Endothelial cell of umbilical vein (primary cell): Measurements from ENCODE around the gene NSMCE1. TPM values are rescaled to one million over a fixed set of nuclear protein-coding genes. Genes with fewer than 3 reads are reported as not detected.

Experiments used
- BruUV-seq: library from RNA; stranded (reverse); fragments of 400-500 nt; replicated peaks from 2 replicates; lab custom pipeline; 2021; lab: Mats Ljungman, UMichigan
- CTCF ChIA-PET: fragments of 300-600, 350-600 bp; sonication (Branson Sonifier 250); formaldehyde crosslinking; loops from one replicate; lab custom pipeline; 2021; ENCODE audit warnings: antibody characterized with exemption, inconsistent platforms; lab: Charles Lee
- POLR2A ChIA-PET: fragments of 300-600, 350-600 bp; sonication (Branson Sonifier 250); formaldehyde crosslinking; loops from one replicate; lab custom pipeline; 2021; ENCODE audit warnings: antibody characterized with exemption, inconsistent platforms; lab: Charles Lee
- DNase-seq: peaks from one replicate; pipeline ENCODE4 v3.0.0-alpha.2; 2011; ENCODE audit warnings: low read depth, low spot score
- FAIRE-seq: peaks from 2 replicates; lab custom pipeline; 2011; peaks lifted over from hg19 to GRCh38; lab: Jason Lieb, UNC
- H2AFZ ChIP-seq: 2 replicates; pipeline ENCODE4 v1.6.0; 2012; ENCODE audit warnings: low read depth, low read length, control low read depth, inconsistent platforms
- H3K27ac ChIP-seq: 2 replicates; pipeline ENCODE4 v1.5.1; 2011; ENCODE audit warnings: low read depth, mild to moderate bottlenecking, control low read depth, low read length, moderate library complexity; ENCODE audit not compliant: insufficient read depth
- H3K27me3 ChIP-seq, 2 experiments: 2 replicates each; pipeline versions ENCODE4 v1.6.0 to v1.6.1; 2011; ENCODE audit warnings: low read length in 2 of 2, mixed read lengths in 1 of 2; ENCODE audit not compliant: control insufficient read depth in 2 of 2, insufficient read depth in 2 of 2
- H3K36me3 ChIP-seq, 2 experiments: 2 replicates in 1 of 2; 3 replicates in 1 of 2; pipeline ENCODE4 v1.5.1; 2011; ENCODE audit warnings: low read length in 2 of 2, mild to moderate bottlenecking in 1 of 2, moderate library complexity in 1 of 2; ENCODE audit not compliant: control insufficient read depth in 2 of 2, insufficient read depth in 2 of 2; ENCODE audit errors: extremely low read depth in 1 of 2
- H3K4me1 ChIP-seq: 3 replicates; pipeline ENCODE4 v1.5.1; 2011; ENCODE audit warnings: mild to moderate bottlenecking, low read length; ENCODE audit not compliant: control insufficient read depth, insufficient read depth; ENCODE audit errors: extremely low read depth
- H3K4me2 ChIP-seq: 2 replicates; pipeline ENCODE4 v1.6.1; 2011; ENCODE audit warnings: low read length, control low read depth, mixed read lengths; ENCODE audit not compliant: insufficient read depth
- H3K4me3 ChIP-seq, 3 experiments: fragments of 200-600 bp in 1 of 3; sonication (generic), shearing (Covaris generic) in 1 of 3; replicated peaks in 1 of 3; 2 replicates each; pipeline ENCODE4 v1.5.1; 2011 to 2016; ENCODE audit warnings: control low read depth in 3 of 3, low read length in 3 of 3, mild to moderate bottlenecking in 2 of 3, inconsistent platforms in 1 of 3, low read depth in 1 of 3, moderate library complexity in 1 of 3; ENCODE audit not compliant: insufficient read depth in 1 of 3
- H3K79me2 ChIP-seq: 2 replicates; pipeline ENCODE4 v1.6.0; 2012; ENCODE audit warnings: low read length, inconsistent platforms; ENCODE audit not compliant: control insufficient read depth, insufficient read depth
- H3K9ac ChIP-seq: replicated peaks from 2 replicates; pipeline ENCODE3; 2011; ENCODE audit warnings: low read length, control low read depth; ENCODE audit not compliant: insufficient read depth; ENCODE audit errors: extremely low read depth
- H3K9me1 ChIP-seq: replicated peaks from 3 replicates; pipeline ENCODE4 v1.6.0; 2011; ENCODE audit warnings: mild to moderate bottlenecking, low read length; ENCODE audit not compliant: control insufficient read depth, insufficient read depth; ENCODE audit errors: extremely low read depth
- H3K9me3 ChIP-seq: replicated peaks from 2 replicates; pipeline ENCODE4 v1.5.1; 2012; ENCODE audit warnings: low read length, inconsistent platforms; ENCODE audit not compliant: control insufficient read depth, insufficient read depth
- H4K20me1 ChIP-seq: replicated peaks from 2 replicates; pipeline ENCODE3; 2011; ENCODE audit warnings: mild to moderate bottlenecking, low read length; ENCODE audit not compliant: control insufficient read depth, insufficient read depth; ENCODE audit errors: extremely low read depth
- CTCF ChIP-seq, 2 donors: IDR thresholded peaks; 1 replicate in 1 of 2; 2 replicates in 1 of 2; pipeline ENCODE4 v1.5.1; 2011; ENCODE audit warnings: low read length in 2 of 2, mild to moderate bottlenecking in 2 of 2, moderate library complexity in 2 of 2, control low read depth in 1 of 2, inconsistent platforms in 1 of 2, low read depth in 1 of 2; ENCODE audit not compliant: insufficient read depth in 1 of 2; ENCODE audit errors: extremely low read depth in 1 of 2
- EZH2 ChIP-seq: IDR thresholded peaks from 2 replicates; pipeline ENCODE4 v1.6.1; 2012; ENCODE audit warnings: borderline replicate concordance, low read depth, mild to moderate bottlenecking, moderate library complexity, low read length, inconsistent platforms; ENCODE audit not compliant: severe bottlenecking
- FOS ChIP-seq: IDR thresholded peaks from 2 replicates; pipeline ENCODE4 v1.6.1; 2011; ENCODE audit warnings: mild to moderate bottlenecking, low read length, moderate library complexity, borderline replicate concordance; ENCODE audit not compliant: insufficient read depth
- GATA2 ChIP-seq: IDR thresholded peaks from 2 replicates; pipeline ENCODE4 v1.7.0; 2011; ENCODE audit warnings: low read depth, mild to moderate bottlenecking, moderate library complexity, mixed read lengths, low read length; ENCODE audit not compliant: insufficient read length, insufficient read depth
- JUN ChIP-seq: IDR thresholded peaks from 2 replicates; pipeline ENCODE4 v1.6.1; 2011; ENCODE audit warnings: borderline replicate concordance, low read depth; ENCODE audit not compliant: insufficient read length, insufficient read depth
- MYC ChIP-seq: IDR thresholded peaks from one replicate; pipeline ENCODE4 v1.6.1; 2011; ENCODE audit warnings: mild to moderate bottlenecking, low read depth, low read length
- POLR2A ChIP-seq: IDR thresholded peaks from 2 replicates; pipeline ENCODE4 v1.6.1; 2012; ENCODE audit warnings: low read depth, mild to moderate bottlenecking, control low read depth, low read length
- POLR2AphosphoS5 ChIP-seq: IDR thresholded peaks from 2 replicates; pipeline ENCODE4 v1.6.1; 2012; ENCODE audit warnings: low read depth, mild to moderate bottlenecking, control low read depth, low read length, moderate library complexity; ENCODE audit not compliant: insufficient read depth
- dilution Hi-C: fragments of 300-500 bp; cut with MboI; formaldehyde crosslinking; loops from one replicate; pipeline ENCODE4 v1.15.0; 2019; ENCODE audit warnings: low sequenced_read_pairs; ENCODE audit not compliant: extremely low pct_ligation_motif_present
- intact Hi-C: fragments of 100-400 bp; cut with micrococcal nuclease; formaldehyde crosslinking; loops from one replicate; pipeline ENCODE4 v1.10.0; 2022
- polyA plus RNA-seq, 4 experiments: library from polyadenylated mRNA; depleted of rRNA in 3 of 4; stranded (reverse) in 3 of 4; unstranded in 1 of 4; fragments of >200 nt; gene quantifications; 2 replicates each; pipeline versions ENCODE4 v1.2.1 to v1.2.3, GENCODE V29; 2011 to 2012; ENCODE audit warnings: missing spikeins in 1 of 4
- total RNA-seq: library from RNA; stranded (reverse); gene quantifications from 2 replicates; pipeline ENCODE4 v1.2.3, GENCODE V29; 2021
- TF ChIP-seq, protein P1 (sequence below): IDR thresholded peaks from 2 replicates; pipeline ENCODE4 v1.6.1; 2011; ENCODE audit not compliant: insufficient read depth, insufficient read length

NSMCE1 gene
- total and polyA plus RNA-seq, 2 donors (not counting 3 experiments of a cell fraction or from before 2014, with no cell fraction given): 23.8 to 42.0 TPM

DNA sequence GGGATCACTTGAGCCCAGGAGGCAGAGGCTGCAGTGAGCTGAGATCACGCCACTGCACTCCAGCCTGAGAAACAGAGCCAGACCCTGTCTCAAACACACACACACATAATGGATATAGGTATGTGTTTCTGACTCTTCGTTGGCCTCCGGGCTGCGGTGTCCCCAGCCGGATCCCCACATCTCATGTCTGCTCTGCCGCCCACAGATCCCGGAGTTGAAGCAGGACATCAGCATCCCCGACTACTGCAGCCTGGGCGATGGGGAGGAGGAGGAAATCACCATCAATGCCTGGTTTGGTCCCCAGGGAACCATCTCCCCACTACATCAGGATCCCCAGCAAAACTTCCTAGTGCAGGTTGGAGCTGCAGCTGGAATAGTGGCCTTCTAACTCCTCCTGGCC is 49.8 kb downstream of the NSMCE1 start:
- no peak for DNase-seq
- CTCF ChIA-PET: interaction anchor here (0.7 kb wide), 1 partner anchor 56 kb away, joined by 3 read pairs; no protein-coding TSS in a partner anchor
- Histone ChIP-seq H3K36me3 (no peaks in the 10 kb centered on the region), H3K4me3 (no peak overlapping the region), H3K79me2 (no peaks in the 10 kb centered on the region), H4K20me1 (no peaks in the 10 kb centered on the region), H3K4me2 (no peak overlapping the region), H3K27ac (no peak overlapping the region), H3K9me1 (no peaks in the 10 kb centered on the region), H3K9ac (no peak overlapping the region), H3K4me1 (no peaks in the 10 kb centered on the region), H3K27me3 (no peaks in the 10 kb centered on the region), H3K9me3 (no peaks in the 10 kb centered on the region), H2AFZ (no peak overlapping the region)
- dilution Hi-C loops: no loop called here
- POLR2A ChIA-PET: no interaction called here
- no peak for TF ChIP-seq GATA2
- no peak for TF ChIP-seq FOS
- TF ChIP-seq POLR2AphosphoS5: no peak
- TF ChIP-seq CTCF (IDR thresholded peaks at IDR 0.05; ENCODE audit: extremely low read depth in 1 of 2, insufficient read depth in 1 of 2, low read depth in 1 of 2, low read length in 2 of 2): no peak
- TF ChIP-seq MYC: no peak
- TF ChIP-seq, protein P1, sequence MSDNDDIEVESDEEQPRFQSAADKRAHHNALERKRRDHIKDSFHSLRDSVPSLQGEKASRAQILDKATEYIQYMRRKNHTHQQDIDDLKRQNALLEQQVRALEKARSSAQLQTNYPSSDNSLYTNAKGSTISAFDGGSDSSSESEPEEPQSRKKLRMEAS: no peak
- no peak for TF ChIP-seq POLR2A
- TF ChIP-seq EZH2: no peak
- no peak for TF ChIP-seq JUN
- intact Hi-C loops: no loop called here
- FAIRE-seq: no peak
- BruUV-seq: no TSS peak
